ENCODE data around the gene RRP36. TPM values are rescaled to one million over a fixed set of nuclear protein-coding genes. Genes with fewer than 3 reads are reported as not detected.

Gene RRP36
- total and polyA plus RNA-seq, 9 of the 15 experiments (the other 6 are each of a cell fraction or from before 2014, with no cell fraction given): 27.6 to 150 (median 114) TPM

DNA sequence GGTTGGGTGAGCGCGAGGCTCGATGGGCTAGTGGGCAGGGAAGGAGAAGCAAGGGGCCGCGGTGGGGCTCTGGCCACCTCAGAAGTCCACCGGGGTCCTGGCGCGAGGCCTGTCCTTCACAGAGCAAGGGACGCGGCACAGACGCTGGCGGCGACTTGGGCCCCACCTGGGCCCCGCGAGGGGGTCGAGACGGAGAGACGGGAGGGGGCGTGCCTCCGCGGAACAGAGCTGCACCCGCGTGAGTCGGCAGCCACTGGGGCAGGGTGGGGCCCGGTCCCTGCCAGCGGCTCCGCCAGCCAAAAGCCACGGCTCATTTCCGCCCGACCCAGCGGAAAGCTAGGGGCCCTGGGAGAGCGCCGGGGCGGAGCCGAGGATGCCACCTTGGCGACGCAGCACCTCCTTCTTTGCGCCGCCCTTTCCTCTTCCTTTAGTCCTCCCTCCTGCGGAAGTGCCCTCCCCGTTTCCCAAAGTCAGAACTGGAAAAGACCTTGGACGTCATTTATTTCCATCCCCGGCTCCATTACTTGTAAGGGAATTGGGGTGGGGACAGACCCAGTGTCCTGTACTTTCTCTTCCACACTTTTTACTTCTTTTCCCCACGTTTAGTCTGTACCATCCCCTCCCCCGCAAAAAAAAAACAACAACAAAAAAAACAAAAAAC is 32.3 kb downstream of the RRP36 start, which contains the start of gene CUL7 (continued):
- TF ChIP-seq, protein P1, sequence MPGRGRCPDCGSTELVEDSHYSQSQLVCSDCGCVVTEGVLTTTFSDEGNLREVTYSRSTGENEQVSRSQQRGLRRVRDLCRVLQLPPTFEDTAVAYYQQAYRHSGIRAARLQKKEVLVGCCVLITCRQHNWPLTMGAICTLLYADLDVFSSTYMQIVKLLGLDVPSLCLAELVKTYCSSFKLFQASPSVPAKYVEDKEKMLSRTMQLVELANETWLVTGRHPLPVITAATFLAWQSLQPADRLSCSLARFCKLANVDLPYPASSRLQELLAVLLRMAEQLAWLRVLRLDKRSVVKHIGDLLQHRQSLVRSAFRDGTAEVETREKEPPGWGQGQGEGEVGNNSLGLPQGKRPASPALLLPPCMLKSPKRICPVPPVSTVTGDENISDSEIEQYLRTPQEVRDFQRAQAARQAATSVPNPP (IDR thresholded peaks at IDR 0.05; ENCODE audit: borderline replicate concordance, insufficient read depth, insufficient read length): no peak
- TF ChIP-seq TSC22D4 (tag; IDR thresholded peaks at IDR 0.05): no peak
- TF ChIP-seq ZNF75A (CRISPR knock-in tag; IDR thresholded peaks at IDR 0.05): peak; percentile 80
- peak; percentile 98 for TF ChIP-seq FIP1L1 (IDR thresholded peaks at IDR 0.05; ENCODE audit: low read depth, low read length, poor library complexity, severe bottlenecking)
- TF ChIP-seq ELF2 (CRISPR knock-in tag; IDR thresholded peaks at IDR 0.05): peak; percentile 86
- no peak for TF ChIP-seq ZNF217 (CRISPR knock-in tag; IDR thresholded peaks at IDR 0.05)
- TF ChIP-seq, protein P2, sequence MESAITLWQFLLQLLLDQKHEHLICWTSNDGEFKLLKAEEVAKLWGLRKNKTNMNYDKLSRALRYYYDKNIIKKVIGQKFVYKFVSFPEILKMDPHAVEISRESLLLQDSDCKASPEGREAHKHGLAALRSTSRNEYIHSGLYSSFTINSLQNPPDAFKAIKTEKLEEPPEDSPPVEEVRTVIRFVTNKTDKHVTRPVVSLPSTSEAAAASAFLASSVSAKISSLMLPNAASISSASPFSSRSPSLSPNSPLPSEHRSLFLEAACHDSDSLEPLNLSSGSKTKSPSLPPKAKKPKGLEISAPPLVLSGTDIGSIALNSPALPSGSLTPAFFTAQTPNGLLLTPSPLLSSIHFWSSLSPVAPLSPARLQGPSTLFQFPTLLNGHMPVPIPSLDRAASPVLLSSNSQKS (CRISPR knock-in tag; IDR thresholded peaks at IDR 0.05): peak; percentile 91; the same call in 1 of the 2 replicates
- peak; percentile 61 for TF ChIP-seq RBBP5 (IDR thresholded peaks at IDR 0.05; ENCODE audit: borderline replicate concordance, insufficient read depth, low read length, poor library complexity, severe bottlenecking)
- TF ChIP-seq, protein P3, sequence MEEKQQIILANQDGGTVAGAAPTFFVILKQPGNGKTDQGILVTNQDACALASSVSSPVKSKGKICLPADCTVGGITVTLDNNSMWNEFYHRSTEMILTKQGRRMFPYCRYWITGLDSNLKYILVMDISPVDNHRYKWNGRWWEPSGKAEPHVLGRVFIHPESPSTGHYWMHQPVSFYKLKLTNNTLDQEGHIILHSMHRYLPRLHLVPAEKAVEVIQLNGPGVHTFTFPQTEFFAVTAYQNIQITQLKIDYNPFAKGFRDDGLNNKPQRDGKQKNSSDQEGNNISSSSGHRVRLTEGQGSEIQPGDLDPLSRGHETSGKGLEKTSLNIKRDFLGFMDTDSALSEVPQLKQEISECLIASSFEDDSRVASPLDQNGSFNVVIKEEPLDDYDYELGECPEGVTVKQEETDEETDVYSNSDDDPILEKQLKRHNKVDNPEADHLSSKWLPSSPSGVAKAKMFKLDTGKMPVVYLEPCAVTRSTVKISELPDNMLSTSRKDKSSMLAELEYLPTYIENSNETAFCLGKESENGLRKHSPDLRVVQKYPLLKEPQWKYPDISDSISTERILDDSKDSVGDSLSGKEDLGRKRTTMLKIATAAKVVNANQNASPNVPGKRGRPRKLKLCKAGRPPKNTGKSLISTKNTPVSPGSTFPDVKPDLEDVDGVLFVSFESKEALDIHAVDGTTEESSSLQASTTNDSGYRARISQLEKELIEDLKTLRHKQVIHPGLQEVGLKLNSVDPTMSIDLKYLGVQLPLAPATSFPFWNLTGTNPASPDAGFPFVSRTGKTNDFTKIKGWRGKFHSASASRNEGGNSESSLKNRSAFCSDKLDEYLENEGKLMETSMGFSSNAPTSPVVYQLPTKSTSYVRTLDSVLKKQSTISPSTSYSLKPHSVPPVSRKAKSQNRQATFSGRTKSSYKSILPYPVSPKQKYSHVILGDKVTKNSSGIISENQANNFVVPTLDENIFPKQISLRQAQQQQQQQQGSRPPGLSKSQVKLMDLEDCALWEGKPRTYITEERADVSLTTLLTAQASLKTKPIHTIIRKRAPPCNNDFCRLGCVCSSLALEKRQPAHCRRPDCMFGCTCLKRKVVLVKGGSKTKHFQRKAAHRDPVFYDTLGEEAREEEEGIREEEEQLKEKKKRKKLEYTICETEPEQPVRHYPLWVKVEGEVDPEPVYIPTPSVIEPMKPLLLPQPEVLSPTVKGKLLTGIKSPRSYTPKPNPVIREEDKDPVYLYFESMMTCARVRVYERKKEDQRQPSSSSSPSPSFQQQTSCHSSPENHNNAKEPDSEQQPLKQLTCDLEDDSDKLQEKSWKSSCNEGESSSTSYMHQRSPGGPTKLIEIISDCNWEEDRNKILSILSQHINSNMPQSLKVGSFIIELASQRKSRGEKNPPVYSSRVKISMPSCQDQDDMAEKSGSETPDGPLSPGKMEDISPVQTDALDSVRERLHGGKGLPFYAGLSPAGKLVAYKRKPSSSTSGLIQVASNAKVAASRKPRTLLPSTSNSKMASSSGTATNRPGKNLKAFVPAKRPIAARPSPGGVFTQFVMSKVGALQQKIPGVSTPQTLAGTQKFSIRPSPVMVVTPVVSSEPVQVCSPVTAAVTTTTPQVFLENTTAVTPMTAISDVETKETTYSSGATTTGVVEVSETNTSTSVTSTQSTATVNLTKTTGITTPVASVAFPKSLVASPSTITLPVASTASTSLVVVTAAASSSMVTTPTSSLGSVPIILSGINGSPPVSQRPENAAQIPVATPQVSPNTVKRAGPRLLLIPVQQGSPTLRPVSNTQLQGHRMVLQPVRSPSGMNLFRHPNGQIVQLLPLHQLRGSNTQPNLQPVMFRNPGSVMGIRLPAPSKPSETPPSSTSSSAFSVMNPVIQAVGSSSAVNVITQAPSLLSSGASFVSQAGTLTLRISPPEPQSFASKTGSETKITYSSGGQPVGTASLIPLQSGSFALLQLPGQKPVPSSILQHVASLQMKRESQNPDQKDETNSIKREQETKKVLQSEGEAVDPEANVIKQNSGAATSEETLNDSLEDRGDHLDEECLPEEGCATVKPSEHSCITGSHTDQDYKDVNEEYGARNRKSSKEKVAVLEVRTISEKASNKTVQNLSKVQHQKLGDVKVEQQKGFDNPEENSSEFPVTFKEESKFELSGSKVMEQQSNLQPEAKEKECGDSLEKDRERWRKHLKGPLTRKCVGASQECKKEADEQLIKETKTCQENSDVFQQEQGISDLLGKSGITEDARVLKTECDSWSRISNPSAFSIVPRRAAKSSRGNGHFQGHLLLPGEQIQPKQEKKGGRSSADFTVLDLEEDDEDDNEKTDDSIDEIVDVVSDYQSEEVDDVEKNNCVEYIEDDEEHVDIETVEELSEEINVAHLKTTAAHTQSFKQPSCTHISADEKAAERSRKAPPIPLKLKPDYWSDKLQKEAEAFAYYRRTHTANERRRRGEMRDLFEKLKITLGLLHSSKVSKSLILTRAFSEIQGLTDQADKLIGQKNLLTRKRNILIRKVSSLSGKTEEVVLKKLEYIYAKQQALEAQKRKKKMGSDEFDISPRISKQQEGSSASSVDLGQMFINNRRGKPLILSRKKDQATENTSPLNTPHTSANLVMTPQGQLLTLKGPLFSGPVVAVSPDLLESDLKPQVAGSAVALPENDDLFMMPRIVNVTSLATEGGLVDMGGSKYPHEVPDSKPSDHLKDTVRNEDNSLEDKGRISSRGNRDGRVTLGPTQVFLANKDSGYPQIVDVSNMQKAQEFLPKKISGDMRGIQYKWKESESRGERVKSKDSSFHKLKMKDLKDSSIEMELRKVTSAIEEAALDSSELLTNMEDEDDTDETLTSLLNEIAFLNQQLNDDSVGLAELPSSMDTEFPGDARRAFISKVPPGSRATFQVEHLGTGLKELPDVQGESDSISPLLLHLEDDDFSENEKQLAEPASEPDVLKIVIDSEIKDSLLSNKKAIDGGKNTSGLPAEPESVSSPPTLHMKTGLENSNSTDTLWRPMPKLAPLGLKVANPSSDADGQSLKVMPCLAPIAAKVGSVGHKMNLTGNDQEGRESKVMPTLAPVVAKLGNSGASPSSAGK (IDR thresholded peaks at IDR 0.05): no peak
- TF ChIP-seq, protein P4, sequence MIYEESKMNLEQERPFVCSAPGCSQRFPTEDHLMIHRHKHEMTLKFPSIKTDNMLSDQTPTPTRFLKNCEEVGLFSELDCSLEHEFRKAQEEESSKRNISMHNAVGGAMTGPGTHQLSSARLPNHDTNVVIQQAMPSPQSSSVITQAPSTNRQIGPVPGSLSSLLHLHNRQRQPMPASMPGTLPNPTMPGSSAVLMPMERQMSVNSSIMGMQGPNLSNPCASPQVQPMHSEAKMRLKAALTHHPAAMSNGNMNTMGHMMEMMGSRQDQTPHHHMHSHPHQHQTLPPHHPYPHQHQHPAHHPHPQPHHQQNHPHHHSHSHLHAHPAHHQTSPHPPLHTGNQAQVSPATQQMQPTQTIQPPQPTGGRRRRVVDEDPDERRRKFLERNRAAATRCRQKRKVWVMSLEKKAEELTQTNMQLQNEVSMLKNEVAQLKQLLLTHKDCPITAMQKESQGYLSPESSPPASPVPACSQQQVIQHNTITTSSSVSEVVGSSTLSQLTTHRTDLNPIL (CRISPR knock-in tag; IDR thresholded peaks at IDR 0.05): peak; percentile 81; the same call in 1 of the 2 replicates

Data from K562 (cell line).